Keratinocyte (primary cell): Measurements from ENCODE around the gene CRISP3. TPM values are rescaled to one million over a fixed set of nuclear protein-coding genes. Genes with fewer than 3 reads are reported as not detected.

Experiments used
- DNase-seq: peaks from one replicate; pipeline ENCODE4 v3.0.0-alpha.2; 2011; ENCODE audit warnings: low read depth, missing footprints, low spot score
- FAIRE-seq: peaks from 2 replicates; lab custom pipeline; 2011; peaks lifted over from hg19 to GRCh38; lab: Jason Lieb, UNC
- H2AFZ ChIP-seq: 2 replicates; pipeline ENCODE4 v1.6.0; 2012; ENCODE audit warnings: low read length, control low read depth, inconsistent platforms; ENCODE audit not compliant: control insufficient read depth
- H3K27ac ChIP-seq: 2 replicates; pipeline ENCODE4 v1.5.1; 2011; ENCODE audit warnings: low read length; ENCODE audit not compliant: control insufficient read depth, insufficient read depth
- H3K27me3 ChIP-seq: 3 replicates; pipeline ENCODE4 v1.6.0; 2011; ENCODE audit warnings: low read length; ENCODE audit not compliant: control insufficient read depth, insufficient read depth; ENCODE audit errors: extremely low read depth
- H3K36me3 ChIP-seq, 2 experiments: 2 replicates in 1 of 2; 3 replicates in 1 of 2; pipeline ENCODE4 v1.5.1; 2011; ENCODE audit warnings: low read length in 2 of 2, mild to moderate bottlenecking in 1 of 2; ENCODE audit not compliant: control insufficient read depth in 2 of 2, insufficient read depth in 2 of 2; ENCODE audit errors: extremely low read depth in 1 of 2
- H3K4me1 ChIP-seq: 3 replicates; pipeline ENCODE4 v1.5.1; 2011; ENCODE audit warnings: low read length; ENCODE audit not compliant: control insufficient read depth, insufficient read depth; ENCODE audit errors: extremely low read depth
- H3K4me2 ChIP-seq: 3 replicates; pipeline ENCODE4 v1.6.0; 2011; ENCODE audit warnings: low read depth, low read length; ENCODE audit not compliant: control insufficient read depth, insufficient read depth; ENCODE audit errors: extremely low read depth
- H3K4me3 ChIP-seq, 3 experiments: fragments of 200-600 bp in 1 of 3; sonication (generic) in 1 of 3; 2 replicates in 2 of 3; 3 replicates in 1 of 3; pipeline ENCODE4 v1.5.1; 2011 to 2016; ENCODE audit warnings: low read length in 3 of 3, mild to moderate bottlenecking in 3 of 3, control low read depth in 2 of 3, inconsistent platforms in 1 of 3, low read depth in 1 of 3, mixed read lengths in 1 of 3, mixed run types in 1 of 3, moderate library complexity in 1 of 3; ENCODE audit not compliant: control insufficient read depth in 2 of 3, insufficient read depth in 2 of 3; ENCODE audit errors: extremely low read depth in 1 of 3
- H3K79me2 ChIP-seq: 2 replicates; pipeline ENCODE4 v1.6.0; 2012; ENCODE audit warnings: low read length; ENCODE audit not compliant: control insufficient read depth, insufficient read depth
- H3K9ac ChIP-seq: 3 replicates; pipeline ENCODE4 v1.6.0; 2011; ENCODE audit warnings: low read length; ENCODE audit not compliant: control insufficient read depth, insufficient read depth; ENCODE audit errors: extremely low read depth
- H3K9me1 ChIP-seq: 3 replicates; pipeline ENCODE4 v1.6.0; 2011; ENCODE audit warnings: low read length; ENCODE audit not compliant: control insufficient read depth, insufficient read depth; ENCODE audit errors: extremely low read depth
- H3K9me3 ChIP-seq: 2 replicates; pipeline ENCODE4 v1.5.1; 2012; ENCODE audit warnings: low read depth, low read length; ENCODE audit not compliant: control insufficient read depth
- H4K20me1 ChIP-seq: 3 replicates; pipeline ENCODE4 v1.6.0; 2011; ENCODE audit warnings: low read length; ENCODE audit not compliant: control insufficient read depth, insufficient read depth; ENCODE audit errors: extremely low read depth
- EZH2 ChIP-seq: IDR thresholded peaks from one replicate; pipeline ENCODE4 v1.6.1; 2012; ENCODE audit warnings: inconsistent platforms, mild to moderate bottlenecking, low read length, moderate library complexity
- dilution Hi-C: fragments of 300-500 bp; cut with MboI; formaldehyde crosslinking; loops from one replicate; pipeline ENCODE4 v1.7.0; 2020; ENCODE audit warnings: low sequenced_read_pairs; ENCODE audit not compliant: extremely low pct_ligation_motif_present
- polyA plus RNA-seq, 5 experiments: library from polyadenylated mRNA; depleted of rRNA in 3 of 5; stranded (reverse) in 3 of 5; stranded (forward) in 1 of 5; unstranded in 1 of 5; fragments of >200 nt; gene quantifications; 1 replicate in 1 of 5; 2 replicates in 3 of 5; 3 replicates in 1 of 5; pipeline versions ENCODE4 v1.2.1 to v1.2.3, GENCODE V29; 2011 to 2012; ENCODE audit warnings: missing spikeins in 2 of 5, low read depth in 1 of 5, low replicate concordance in 1 of 5
- TF ChIP-seq, protein P1 (sequence below), 3 experiments: IDR thresholded peaks in 1 of 3; conservative IDR thresholded peaks in 1 of 3; optimal IDR thresholded peaks in 1 of 3; 2 replicates in 2 of 3; 3 replicates in 1 of 3; pipeline versions ENCODE3 to v1.5.1; 2011; ENCODE audit warnings: low read length in 3 of 3, mild to moderate bottlenecking in 3 of 3, moderate library complexity in 2 of 3, control low read depth in 1 of 3, inconsistent platforms in 1 of 3; ENCODE audit not compliant: insufficient read depth in 2 of 3; ENCODE audit errors: extremely low read depth in 1 of 3

Gene CRISP3
- polyA plus RNA-seq, 1 donor (not counting 4 experiments of a cell fraction or from before 2014, with no cell fraction given) = 0.04 TPM

DNA sequence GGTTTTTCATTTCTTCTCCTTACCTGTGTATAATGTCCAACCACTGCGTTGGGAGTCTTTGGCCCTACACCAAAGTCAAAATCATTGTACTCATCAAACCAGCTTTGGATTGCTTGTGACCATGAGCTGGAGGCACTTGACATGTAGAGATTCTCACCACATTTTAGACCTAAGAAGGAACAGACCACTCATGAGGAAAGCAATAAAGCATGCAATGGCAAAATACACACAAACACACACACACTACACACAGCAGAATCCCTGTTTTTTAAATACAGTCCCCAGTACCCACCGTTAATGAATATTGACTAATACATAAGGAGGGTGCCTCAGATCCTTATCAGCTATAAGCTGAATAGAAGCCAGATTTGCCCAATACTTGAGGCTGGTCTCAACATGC, 10.5 kb downstream of the CRISP3 start:
- no peaks in the 10 kb centered on the region for H3K79me2 ChIP-seq
- dilution Hi-C loops = no loop called here
- H3K4me1 ChIP-seq = no peaks in the 10 kb centered on the region
- H4K20me1 ChIP-seq = no peaks in the 10 kb centered on the region
- H3K9me3 ChIP-seq = no peaks in the 10 kb centered on the region
- FAIRE-seq (no peak), DNase-seq (no peak)
- H3K36me3 ChIP-seq = no peaks in the 10 kb centered on the region
- TF ChIP-seq, protein P1, sequence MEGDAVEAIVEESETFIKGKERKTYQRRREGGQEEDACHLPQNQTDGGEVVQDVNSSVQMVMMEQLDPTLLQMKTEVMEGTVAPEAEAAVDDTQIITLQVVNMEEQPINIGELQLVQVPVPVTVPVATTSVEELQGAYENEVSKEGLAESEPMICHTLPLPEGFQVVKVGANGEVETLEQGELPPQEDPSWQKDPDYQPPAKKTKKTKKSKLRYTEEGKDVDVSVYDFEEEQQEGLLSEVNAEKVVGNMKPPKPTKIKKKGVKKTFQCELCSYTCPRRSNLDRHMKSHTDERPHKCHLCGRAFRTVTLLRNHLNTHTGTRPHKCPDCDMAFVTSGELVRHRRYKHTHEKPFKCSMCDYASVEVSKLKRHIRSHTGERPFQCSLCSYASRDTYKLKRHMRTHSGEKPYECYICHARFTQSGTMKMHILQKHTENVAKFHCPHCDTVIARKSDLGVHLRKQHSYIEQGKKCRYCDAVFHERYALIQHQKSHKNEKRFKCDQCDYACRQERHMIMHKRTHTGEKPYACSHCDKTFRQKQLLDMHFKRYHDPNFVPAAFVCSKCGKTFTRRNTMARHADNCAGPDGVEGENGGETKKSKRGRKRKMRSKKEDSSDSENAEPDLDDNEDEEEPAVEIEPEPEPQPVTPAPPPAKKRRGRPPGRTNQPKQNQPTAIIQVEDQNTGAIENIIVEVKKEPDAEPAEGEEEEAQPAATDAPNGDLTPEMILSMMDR (optimal IDR thresholded peaks at IDR 0.05 in 1 of 3, IDR thresholded peaks at IDR 0.05 in 1 of 3, conservative IDR thresholded peaks at IDR 0.05 in 1 of 3; ENCODE audit: extremely low read depth in 1 of 3, insufficient read depth in 2 of 3, low read length in 3 of 3) = no peak
- no peak for TF ChIP-seq EZH2
- H2AFZ ChIP-seq = no peak overlapping the region
- no peak overlapping the region for H3K4me3 ChIP-seq
- no peaks in the 10 kb centered on the region for H3K27me3 ChIP-seq
- no peak overlapping the region for H3K27ac ChIP-seq
- H3K4me2 ChIP-seq = no peak overlapping the region
- H3K9me1 ChIP-seq = no peaks in the 10 kb centered on the region
- H3K9ac ChIP-seq = no peak overlapping the region

GRCh38 chr6:49732781-49733180, 11.4 kb downstream of the CRISP3 start:
- H3K27ac ChIP-seq = no peak overlapping the region
- no peaks in the 10 kb centered on the region for H3K9me1 ChIP-seq
- no peak for TF ChIP-seq EZH2
- TF ChIP-seq, protein P1 (optimal IDR thresholded peaks at IDR 0.05 in 1 of 3, IDR thresholded peaks at IDR 0.05 in 1 of 3, conservative IDR thresholded peaks at IDR 0.05 in 1 of 3; ENCODE audit: extremely low read depth in 1 of 3, insufficient read depth in 2 of 3, low read length in 3 of 3) = no peak

More at GRCh38 chr6:49732781-49733180, 11.4 kb downstream of the CRISP3 start:
- Histone ChIP-seq H3K79me2 (no peaks in the 10 kb centered on the region), H3K27me3 (no peaks in the 10 kb centered on the region), H3K9ac (no peak overlapping the region), H2AFZ (no peak overlapping the region), H3K9me3 (no peaks in the 10 kb centered on the region), H3K4me3 (no peak overlapping the region), H3K36me3 (no peaks in the 10 kb centered on the region), H3K4me1 (no peaks in the 10 kb centered on the region), H3K4me2 (no peak overlapping the region), H4K20me1 (no peaks in the 10 kb centered on the region)
- no peak for FAIRE-seq
- dilution Hi-C loops = no loop called here
- DNase-seq = no peak
